KBM-7 (cell line): Measurements from ENCODE around the gene CTSW.

Experiments used
- DNase-seq: peaks from one replicate; pipeline ENCODE4 v3.0.0-alpha.2; 2015
- in situ Hi-C: fragments of 300-500 bp; cut with MboI; formaldehyde crosslinking; loops from 2 replicates; pipeline ENCODE4 v1.14.3; 2020; ENCODE audit warnings: low sequenced_read_pairs, low pct_unique_long_range_greater_than_20kb, mixed read lengths

Gene CTSW

GRCh38 chr11:65917434-65918210, 38.0 kb downstream of the CTSW start:
- no peak for DNase-seq
- in situ Hi-C loops, result no loop called here

GRCh38 chr11:65918211-65919140, 38.8 kb downstream of the CTSW start, which contains the start of gene C11orf68:
Gene C11orf68, minus strand, starts transcription at chr11:65919062. Its CDS starts 31 bp downstream, at chr11:65919031.
- in situ Hi-C loops, result no loop called here

GRCh38 chr11:65919141-65919572, 39.5 kb downstream of the CTSW start, which contains the start of gene DRAP1:
Gene DRAP1, plus strand, starts transcription at chr11:65919426. Its CDS starts 76 bp downstream, at chr11:65919502.
- in situ Hi-C loops, result no loop called here
- peak; percentile 95 for DNase-seq

More at GRCh38 chr11:65918211-65919140, 38.8 kb downstream of the CTSW start, which contains the start of gene C11orf68:
- peak; percentile 35 for DNase-seq

GRCh38 chr11:65919573-65920371, 40.1 kb downstream of the CTSW start:
- DNase-seq, result peak; percentile 32
- in situ Hi-C loops, result no loop called here

- no peak for DNase-seq
- in situ Hi-C loops, result no loop called here
These were observed 40.8 kb downstream of the CTSW start for GRCh38 chr11:65920372-65920802.

GRCh38 chr11:65921033-65921555, 41.5 kb downstream of the CTSW start:
- DNase-seq, result no peak
- in situ Hi-C loops, result no loop called here

- in situ Hi-C loops, result no loop called here
- DNase-seq, result no peak
These were observed 42.2 kb downstream of the CTSW start for GRCh38 chr11:65921876-65922275.

- DNase-seq, result no peak
- in situ Hi-C loops, result no loop called here
These were observed 42.9 kb downstream of the CTSW start for GRCh38 chr11:65922565-65922964.

GRCh38 chr11:65925397-65925796, 45.8 kb downstream of the CTSW start:
- in situ Hi-C loops, result no loop called here
- no peak for DNase-seq

- peak; percentile 78 for DNase-seq
These were observed 48.3 kb downstream of the CTSW start for GRCh38 chr11:65927904-65928397.

GRCh38 chr11:65928667-65929066, 49.0 kb downstream of the CTSW start:
- DNase-seq, result no peak
- in situ Hi-C loops, result no loop called here

More at GRCh38 chr11:65927904-65928397, 48.3 kb downstream of the CTSW start:
- in situ Hi-C loops, result no loop called here

- in situ Hi-C loops, result no loop called here
These were observed 52.3 kb downstream of the CTSW start for GRCh38 chr11:65931773-65932557.

GRCh38 chr11:65932558-65932919, 52.9 kb downstream of the CTSW start:
- peak; percentile 40 for DNase-seq

More at GRCh38 chr11:65931773-65932557, 52.3 kb downstream of the CTSW start:
- no peak for DNase-seq

More at GRCh38 chr11:65932558-65932919, 52.9 kb downstream of the CTSW start:
- in situ Hi-C loops, result no loop called here
